ENCODE measurements around the gene INSR.

INSR gene

DNA sequence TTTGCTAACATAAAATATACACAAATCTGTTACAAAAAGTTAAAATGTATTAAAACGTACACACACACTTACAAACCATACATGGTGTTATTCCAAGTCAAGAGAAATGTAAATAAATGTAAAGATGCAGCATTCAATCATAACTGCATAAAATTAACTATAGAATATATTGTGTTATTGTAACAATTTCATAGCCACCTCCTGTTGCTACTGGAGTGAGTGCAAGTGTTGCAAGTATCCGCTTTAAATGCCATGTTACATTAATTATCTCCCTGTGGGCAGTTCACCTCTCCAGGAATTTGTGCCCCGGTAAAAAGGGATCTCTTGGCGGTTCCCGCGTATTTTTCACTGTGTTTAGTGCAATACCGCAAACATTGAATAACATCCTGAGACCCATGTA lies 3.5 kb upstream of the INSR start:
- Histone ChIP-seq H4K20me1 (ENCODE audit: insufficient read depth, low read length) (no peaks in the 10 kb centered on the region), H3K4me2 (ENCODE audit: low read length) (no peak overlapping the region), H3K9me3 (ENCODE audit: insufficient read depth, low read length) (no peaks in the 10 kb centered on the region), H3K27ac (ENCODE audit: low read length) (no peak overlapping the region), H3K9ac (ENCODE audit: low read length) (no peak overlapping the region), H2AFZ (ENCODE audit: low read depth, low read length) (no peak overlapping the region), H3K4me3 (ENCODE audit: low read length) (no peak overlapping the region), H3K36me3 (replicated peaks; ENCODE audit: low read depth, low read length) (no peaks in the 10 kb centered on the region), H3K27me3 (ENCODE audit: low read depth, low read length) (no peaks in the 10 kb centered on the region), H3K4me1 (ENCODE audit: low read length) (no peaks in the 10 kb centered on the region), H3K79me2 (ENCODE audit: low read length) (no peaks in the 10 kb centered on the region)
- TF ChIP-seq, protein P1, sequence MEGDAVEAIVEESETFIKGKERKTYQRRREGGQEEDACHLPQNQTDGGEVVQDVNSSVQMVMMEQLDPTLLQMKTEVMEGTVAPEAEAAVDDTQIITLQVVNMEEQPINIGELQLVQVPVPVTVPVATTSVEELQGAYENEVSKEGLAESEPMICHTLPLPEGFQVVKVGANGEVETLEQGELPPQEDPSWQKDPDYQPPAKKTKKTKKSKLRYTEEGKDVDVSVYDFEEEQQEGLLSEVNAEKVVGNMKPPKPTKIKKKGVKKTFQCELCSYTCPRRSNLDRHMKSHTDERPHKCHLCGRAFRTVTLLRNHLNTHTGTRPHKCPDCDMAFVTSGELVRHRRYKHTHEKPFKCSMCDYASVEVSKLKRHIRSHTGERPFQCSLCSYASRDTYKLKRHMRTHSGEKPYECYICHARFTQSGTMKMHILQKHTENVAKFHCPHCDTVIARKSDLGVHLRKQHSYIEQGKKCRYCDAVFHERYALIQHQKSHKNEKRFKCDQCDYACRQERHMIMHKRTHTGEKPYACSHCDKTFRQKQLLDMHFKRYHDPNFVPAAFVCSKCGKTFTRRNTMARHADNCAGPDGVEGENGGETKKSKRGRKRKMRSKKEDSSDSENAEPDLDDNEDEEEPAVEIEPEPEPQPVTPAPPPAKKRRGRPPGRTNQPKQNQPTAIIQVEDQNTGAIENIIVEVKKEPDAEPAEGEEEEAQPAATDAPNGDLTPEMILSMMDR (IDR thresholded peaks at IDR 0.05; ENCODE audit: low read depth, low read length), result no peak
- TF ChIP-seq EZH2phosphoT487 (IDR thresholded peaks at IDR 0.05; ENCODE audit: low read depth), result no peak

DNA sequence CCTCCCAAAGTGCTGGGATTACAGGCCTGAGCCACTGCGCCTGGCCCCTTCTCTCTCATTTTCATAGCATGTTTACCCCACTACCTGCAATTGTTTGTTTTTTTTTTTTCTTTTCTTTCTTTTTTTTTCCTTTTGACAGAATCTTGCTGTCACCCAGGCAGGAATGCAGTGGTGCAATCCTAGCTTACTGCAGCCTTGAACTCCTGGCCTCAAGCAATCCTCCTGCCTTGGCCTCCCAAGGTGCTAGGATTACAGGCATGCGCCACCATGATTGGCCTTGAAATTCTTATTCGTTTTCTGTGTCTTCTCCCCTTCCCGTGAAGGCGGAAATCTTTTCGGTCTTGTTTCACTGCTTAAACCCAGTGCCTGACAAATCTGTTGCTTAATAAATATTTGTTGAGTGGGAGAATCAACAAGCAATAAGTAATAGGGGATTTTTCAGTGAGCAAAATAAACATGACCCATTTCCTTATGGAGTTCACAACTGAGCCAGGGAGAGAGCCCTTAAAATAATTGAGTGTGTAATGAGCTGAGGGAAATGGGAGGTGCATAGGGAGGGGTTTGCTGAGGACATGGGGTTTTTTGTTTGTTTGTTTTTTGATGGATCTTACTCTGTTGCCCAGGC lies 1.8 kb upstream of the INSR start:
- no peaks in the 10 kb centered on the region for H3K79me2 ChIP-seq (ENCODE audit: low read length)
- H2AFZ ChIP-seq (ENCODE audit: low read depth, low read length), result no peak overlapping the region
- no peaks in the 10 kb centered on the region for H4K20me1 ChIP-seq (ENCODE audit: insufficient read depth, low read length)
- no peak overlapping the region for H3K9ac ChIP-seq (ENCODE audit: low read length)
- TF ChIP-seq EZH2phosphoT487 (IDR thresholded peaks at IDR 0.05; ENCODE audit: low read depth), result no peak
- TF ChIP-seq, protein P1 (IDR thresholded peaks at IDR 0.05; ENCODE audit: low read depth, low read length), result no peak
- H3K4me1 ChIP-seq (ENCODE audit: low read length), result no peaks in the 10 kb centered on the region
- H3K27me3 ChIP-seq (ENCODE audit: low read depth, low read length), result no peaks in the 10 kb centered on the region
- no peak overlapping the region for H3K4me3 ChIP-seq (ENCODE audit: low read length)
- no peaks in the 10 kb centered on the region for H3K36me3 ChIP-seq (replicated peaks; ENCODE audit: low read depth, low read length)
- H3K27ac ChIP-seq (ENCODE audit: low read length), result no peak overlapping the region
- no peaks in the 10 kb centered on the region for H3K9me3 ChIP-seq (ENCODE audit: insufficient read depth, low read length)
- H3K4me2 ChIP-seq (ENCODE audit: low read length), result no peak overlapping the region

DNA sequence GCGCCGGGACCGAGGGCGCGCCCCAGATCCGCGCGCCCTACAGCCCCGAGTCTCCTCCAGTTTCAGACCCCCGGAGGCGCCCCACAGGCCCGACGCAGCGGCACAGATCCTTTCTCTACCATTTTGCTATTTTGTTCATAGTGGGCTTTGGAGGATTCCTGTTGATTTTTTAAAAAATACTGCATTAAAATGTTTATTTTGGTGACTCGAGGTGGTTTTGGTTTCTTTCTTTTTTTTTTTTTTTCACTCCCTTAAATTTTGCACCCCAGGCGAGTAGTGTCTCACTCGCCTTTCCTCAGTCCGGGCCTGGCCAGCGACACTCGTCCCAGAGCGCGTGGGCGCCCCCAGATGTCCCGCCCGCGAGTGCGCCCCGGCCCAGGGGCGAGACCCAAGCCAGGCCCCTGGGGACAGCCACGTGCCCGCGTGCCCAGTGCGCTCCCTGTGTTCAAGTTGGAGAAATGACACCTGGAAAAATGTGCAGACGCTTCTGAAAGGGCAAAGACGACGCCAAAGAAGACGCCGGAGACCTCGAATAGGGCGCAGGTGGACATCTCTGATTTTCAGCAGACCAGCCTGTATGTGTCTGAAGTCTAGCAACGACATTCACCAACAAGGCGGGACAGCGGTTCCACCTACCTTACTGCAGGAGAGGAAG lies 471 bp upstream of the INSR start:
- H3K9me3 ChIP-seq (ENCODE audit: insufficient read depth, low read length), result no peaks in the 10 kb centered on the region
- H3K79me2 ChIP-seq (ENCODE audit: low read length), result no peaks in the 10 kb centered on the region
- no peaks in the 10 kb centered on the region for H3K36me3 ChIP-seq (replicated peaks; ENCODE audit: low read depth, low read length)
- H3K27ac ChIP-seq (ENCODE audit: low read length), result no peak overlapping the region
- no peaks in the 10 kb centered on the region for H3K27me3 ChIP-seq (ENCODE audit: low read depth, low read length)
- H3K4me2 ChIP-seq (ENCODE audit: low read length), result no peak overlapping the region
- no peak overlapping the region for H3K4me3 ChIP-seq (ENCODE audit: low read length)
- TF ChIP-seq, protein P1 (IDR thresholded peaks at IDR 0.05; ENCODE audit: low read depth, low read length), result no peak
- no peak overlapping the region for H2AFZ ChIP-seq (ENCODE audit: low read depth, low read length)
- no peaks in the 10 kb centered on the region for H3K4me1 ChIP-seq (ENCODE audit: low read length)
- no peak overlapping the region for H3K9ac ChIP-seq (ENCODE audit: low read length)
- no peaks in the 10 kb centered on the region for H4K20me1 ChIP-seq (ENCODE audit: insufficient read depth, low read length)

DNA sequence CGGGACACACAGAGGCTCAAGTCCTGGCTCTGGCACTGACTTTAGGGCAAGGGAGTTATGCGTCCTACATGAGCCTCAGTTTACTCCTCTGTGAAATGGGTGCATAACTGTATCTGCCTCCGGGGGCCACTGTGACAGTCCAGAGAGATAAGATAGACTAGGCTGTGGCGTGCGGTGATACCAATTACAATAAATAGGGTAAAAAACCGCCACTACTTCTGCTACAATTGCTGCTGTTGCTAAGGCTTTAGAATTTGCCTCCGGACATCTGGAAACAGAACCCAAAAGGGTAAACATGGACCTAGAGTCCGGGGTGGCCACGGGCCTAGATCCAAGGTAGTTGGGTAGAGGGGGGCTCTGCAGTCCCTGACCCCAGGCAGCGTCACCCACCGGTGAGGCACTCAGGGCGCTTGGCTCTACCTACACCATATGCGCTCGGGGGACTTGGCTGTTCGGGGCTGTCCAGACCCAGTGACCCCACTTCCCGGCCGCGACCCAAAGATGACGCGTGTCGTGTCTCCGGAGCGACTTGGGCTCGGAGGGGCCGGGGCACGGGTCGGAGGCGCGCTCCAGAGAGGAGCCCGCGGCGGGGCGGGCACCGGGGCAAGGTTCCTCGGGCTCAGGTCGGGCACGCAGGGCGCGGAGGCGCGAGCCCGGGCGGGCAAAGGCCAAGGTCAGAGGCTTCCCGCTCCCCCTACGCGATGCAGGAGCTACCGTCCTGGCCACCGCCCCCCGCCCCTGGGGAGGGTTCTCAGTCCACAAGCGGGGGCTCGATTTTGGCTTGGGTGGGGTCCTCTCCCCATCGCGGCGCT lies 1.1 kb downstream of the INSR start:
- Histone ChIP-seq H3K9ac (ENCODE audit: low read length) (no peak overlapping the region), H3K27ac (ENCODE audit: low read length) (no peak overlapping the region), H3K4me3 (ENCODE audit: low read length) (no peak overlapping the region), H3K4me1 (ENCODE audit: low read length) (no peaks in the 10 kb centered on the region), H3K79me2 (ENCODE audit: low read length) (no peaks in the 10 kb centered on the region), H3K36me3 (replicated peaks; ENCODE audit: low read depth, low read length) (no peaks in the 10 kb centered on the region), H4K20me1 (ENCODE audit: insufficient read depth, low read length) (no peaks in the 10 kb centered on the region), H3K27me3 (ENCODE audit: low read depth, low read length) (no peaks in the 10 kb centered on the region), H3K4me2 (ENCODE audit: low read length) (no peak overlapping the region), H3K9me3 (ENCODE audit: insufficient read depth, low read length) (no peaks in the 10 kb centered on the region), H2AFZ (ENCODE audit: low read depth, low read length) (no peak overlapping the region)
- TF ChIP-seq, protein P1 (IDR thresholded peaks at IDR 0.05; ENCODE audit: low read depth, low read length), result no peak
- TF ChIP-seq EZH2phosphoT487 (IDR thresholded peaks at IDR 0.05; ENCODE audit: low read depth), result no peak
